Right atrium auricular region (tissue), 2 donors: ENCODE data around the gene RELA. TPM values are rescaled to one million over a fixed set of nuclear protein-coding genes. Genes with fewer than 3 reads are reported as not detected.

ENCODE experiments used
- DNase-seq: peaks from one replicate; pipeline ENCODE4 v3.0.0-alpha.2; 2019; ENCODE audit warnings: low spot score
- H3K27ac ChIP-seq, 2 donors: fragments of 200-600 bp; sonication (generic); 1 replicate in 1 of 2; 2 replicates in 1 of 2; pipeline ENCODE4 v1.5.1; 2016 to 2019
- H3K27me3 ChIP-seq, 2 donors: fragments of 200-600 bp; sonication (generic); one replicate each; pipeline versions ENCODE4 v1.5.1 to v1.6.0; 2017 to 2019
- H3K36me3 ChIP-seq: fragments of 200-600 bp; sonication (generic); one replicate; pipeline ENCODE4 v1.5.1; 2016
- H3K4me1 ChIP-seq, 2 donors: fragments of 200-600 bp; sonication (generic); one replicate each; pipeline versions ENCODE4 v1.5.1 to v1.6.0; 2017 to 2019
- H3K4me3 ChIP-seq, 2 donors: fragments of 200-600 bp; sonication (generic); 1 replicate in 1 of 2; 2 replicates in 1 of 2; pipeline ENCODE4 v1.5.1; 2017 to 2019; ENCODE audit warnings: mild to moderate bottlenecking in 1 of 2, moderate library complexity in 1 of 2
- H3K9me3 ChIP-seq, 2 donors: fragments of 200-600 bp; sonication (generic); one replicate each; pipeline ENCODE4 v1.5.1; 2019
- total RNA-seq, 2 donors: library from RNA; depleted of rRNA; stranded (reverse); fragments of >200 nt; gene quantifications; one replicate each; pipeline ENCODE4 v1.1.0, GENCODE V29; 2016
- TF ChIP-seq, protein P1 (sequence below), 2 donors: fragments of 200-600 bp; sonication (generic); IDR thresholded peaks; one replicate each; pipeline ENCODE4 v1.5.1; 2019; ENCODE audit warnings: antibody characterized with exemption in 2 of 2

RELA gene
- total RNA-seq, 2 donors from 2014 or later: 30.7 to 54.9 TPM

DNA sequence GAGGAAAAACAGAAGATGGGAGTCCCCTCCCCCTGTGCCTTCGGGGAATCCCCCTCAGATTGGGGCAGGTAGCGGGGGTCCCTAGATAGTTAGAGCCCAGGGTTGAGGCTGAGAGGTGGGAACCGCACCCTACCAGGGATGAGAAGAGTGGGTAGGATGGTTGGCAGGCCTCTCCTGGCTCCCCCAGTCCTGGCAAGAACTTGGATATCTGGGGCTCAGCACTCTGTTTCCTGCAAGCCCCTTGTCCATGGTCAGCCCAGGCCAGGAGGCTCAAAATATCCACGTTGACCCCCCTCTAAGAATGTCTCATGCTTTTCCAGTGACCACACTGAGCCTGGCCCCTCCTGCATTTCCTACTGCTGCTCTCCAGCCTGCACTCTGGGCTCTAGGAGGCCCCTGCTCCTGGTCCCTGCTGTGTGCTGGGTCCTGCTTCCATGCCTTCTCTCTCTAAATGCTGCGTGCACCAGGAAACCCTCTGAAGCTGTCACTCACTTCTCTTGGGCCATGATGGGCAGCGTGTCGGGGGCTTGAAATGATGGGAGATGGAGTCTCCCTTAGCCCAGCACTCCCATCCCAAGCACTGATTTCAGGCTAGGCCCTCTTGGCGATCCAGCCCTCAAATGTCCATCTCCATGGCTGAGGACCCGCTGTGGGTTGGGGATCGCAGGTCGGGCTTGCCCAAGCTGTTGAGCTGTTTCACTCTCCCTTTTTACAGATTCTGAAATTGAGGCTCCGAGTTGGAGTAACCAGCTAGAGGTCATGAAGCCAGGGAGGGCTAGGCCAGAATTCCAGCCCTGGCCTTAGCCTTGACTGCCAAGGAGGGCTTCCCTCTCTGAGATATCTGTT lies 50.7 kb downstream of the RELA start:
- Histone ChIP-seq H3K9me3 (no peaks in the 10 kb centered on the region), H3K4me1 (peaks cover 0 to 81% of the 10 kb centered on the region in 2 donors), H3K27ac (peak overlapping the region; percentile 89 to 91), H3K4me3 (peak overlapping the region; percentile 58 to 77), H3K27me3 (no peaks in the 10 kb centered on the region), H3K36me3 (no peaks in the 10 kb centered on the region)
- TF ChIP-seq, protein P1, sequence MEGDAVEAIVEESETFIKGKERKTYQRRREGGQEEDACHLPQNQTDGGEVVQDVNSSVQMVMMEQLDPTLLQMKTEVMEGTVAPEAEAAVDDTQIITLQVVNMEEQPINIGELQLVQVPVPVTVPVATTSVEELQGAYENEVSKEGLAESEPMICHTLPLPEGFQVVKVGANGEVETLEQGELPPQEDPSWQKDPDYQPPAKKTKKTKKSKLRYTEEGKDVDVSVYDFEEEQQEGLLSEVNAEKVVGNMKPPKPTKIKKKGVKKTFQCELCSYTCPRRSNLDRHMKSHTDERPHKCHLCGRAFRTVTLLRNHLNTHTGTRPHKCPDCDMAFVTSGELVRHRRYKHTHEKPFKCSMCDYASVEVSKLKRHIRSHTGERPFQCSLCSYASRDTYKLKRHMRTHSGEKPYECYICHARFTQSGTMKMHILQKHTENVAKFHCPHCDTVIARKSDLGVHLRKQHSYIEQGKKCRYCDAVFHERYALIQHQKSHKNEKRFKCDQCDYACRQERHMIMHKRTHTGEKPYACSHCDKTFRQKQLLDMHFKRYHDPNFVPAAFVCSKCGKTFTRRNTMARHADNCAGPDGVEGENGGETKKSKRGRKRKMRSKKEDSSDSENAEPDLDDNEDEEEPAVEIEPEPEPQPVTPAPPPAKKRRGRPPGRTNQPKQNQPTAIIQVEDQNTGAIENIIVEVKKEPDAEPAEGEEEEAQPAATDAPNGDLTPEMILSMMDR (IDR thresholded peaks at IDR 0.05): no peak
- no peak for DNase-seq

DNA sequence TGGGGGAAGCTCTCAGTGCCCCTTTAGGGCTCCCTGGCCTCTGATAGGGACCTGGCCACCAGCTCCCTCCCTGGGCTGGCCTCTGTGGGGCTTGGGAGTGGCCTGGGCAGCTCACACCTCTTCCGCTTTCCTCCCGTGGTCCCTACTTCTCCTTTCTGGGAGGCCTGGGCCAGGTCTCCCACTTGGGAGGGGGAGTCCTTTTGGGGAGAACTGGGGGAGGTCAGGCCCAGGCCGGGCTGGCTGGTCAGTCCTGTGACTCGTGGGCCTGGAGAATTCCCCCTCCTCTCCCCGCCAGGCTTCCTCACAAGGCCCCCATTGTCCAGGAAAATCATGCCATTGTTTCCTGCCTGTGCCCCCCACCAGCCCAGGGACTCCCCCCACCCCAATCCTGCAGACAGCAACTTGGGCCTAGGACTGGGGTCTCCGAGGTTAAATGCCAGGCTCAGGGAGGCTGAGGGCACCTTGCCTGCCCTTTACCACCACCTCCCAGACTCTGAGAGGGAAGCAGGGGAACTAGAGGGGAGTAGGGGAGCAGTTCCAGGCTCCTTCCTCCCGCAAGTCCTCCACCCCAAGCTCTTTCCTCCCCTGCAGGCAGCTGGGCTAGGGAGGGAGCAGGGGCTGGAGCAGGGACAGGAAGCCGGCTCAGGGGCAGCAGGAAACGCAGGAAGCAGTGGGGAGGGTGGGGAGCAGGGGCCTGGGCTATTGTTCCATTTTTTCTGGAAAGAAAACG lies 51.5 kb downstream of the RELA start:
- no peak for DNase-seq
- H3K27ac ChIP-seq: peak overlapping the region; percentile 89 to 91
- peak overlapping the region; percentile 58 to 77 for H3K4me3 ChIP-seq
- H3K9me3 ChIP-seq: no peaks in the 10 kb centered on the region
- TF ChIP-seq, protein P1 (IDR thresholded peaks at IDR 0.05): no peak
- H3K27me3 ChIP-seq: no peaks in the 10 kb centered on the region
- H3K4me1 ChIP-seq: peaks cover 0 to 80% of the 10 kb centered on the region in 2 donors
- H3K36me3 ChIP-seq: peaks cover under 1% of the 10 kb centered on the region

DNA sequence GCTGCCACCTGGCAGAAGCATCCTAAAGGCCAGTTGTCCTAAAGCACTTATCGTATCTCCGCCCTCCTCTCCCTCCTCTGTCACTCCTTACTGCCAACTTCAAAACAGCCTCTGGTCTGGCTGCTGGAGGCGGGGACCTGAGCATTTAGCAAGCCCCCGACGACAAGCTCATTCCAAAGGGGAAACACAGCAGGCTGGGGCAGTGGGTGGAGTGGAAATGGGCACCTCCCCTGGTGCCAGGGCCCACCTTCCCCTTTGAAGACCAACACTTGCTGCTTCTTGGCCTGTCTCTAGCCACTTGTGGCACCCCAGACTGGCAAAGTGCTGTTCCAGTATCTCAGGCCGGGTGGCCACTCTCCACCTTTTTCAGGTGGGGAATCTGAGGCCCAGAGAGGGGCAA lies 52.3 kb downstream of the RELA start:
- TF ChIP-seq, protein P1 (IDR thresholded peaks at IDR 0.05): no peak
- no peaks in the 10 kb centered on the region for H3K27me3 ChIP-seq
- DNase-seq: no peak
- peaks cover 8% of the 10 kb centered on the region for H3K36me3 ChIP-seq
- peak overlapping the region; percentile 89 to 91 for H3K27ac ChIP-seq
- H3K4me1 ChIP-seq: peaks cover 0 to 77% of the 10 kb centered on the region in 2 donors
- H3K4me3 ChIP-seq: peak overlapping the region in 1 of 2 donors; percentile 77
- no peaks in the 10 kb centered on the region for H3K9me3 ChIP-seq

DNA sequence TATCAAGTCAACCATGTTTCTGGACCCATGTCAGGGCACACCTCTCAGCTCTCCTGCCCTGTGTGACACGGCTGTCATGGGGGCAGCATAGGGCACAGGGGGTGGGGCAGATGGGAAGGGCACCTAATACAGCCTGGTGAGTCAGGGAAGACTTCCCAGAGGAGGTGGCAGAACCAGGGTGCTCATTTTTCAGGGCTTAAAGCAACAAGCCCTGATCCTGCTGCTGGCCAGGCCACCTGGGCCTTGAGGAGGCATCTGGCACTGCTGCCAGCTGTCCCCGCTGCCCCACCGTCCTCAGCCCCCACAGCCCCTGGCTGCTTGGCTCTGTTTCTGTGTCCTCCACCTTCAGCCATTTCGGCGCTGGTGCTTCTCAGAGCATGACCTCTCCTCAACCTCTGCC lies 53.1 kb downstream of the RELA start:
- Histone ChIP-seq H3K9me3 (no peaks in the 10 kb centered on the region), H3K4me1 (peaks cover 0 to 76% of the 10 kb centered on the region in 2 donors), H3K4me3 (no peak overlapping the region), H3K36me3 (peaks cover 15% of the 10 kb centered on the region), H3K27me3 (no peaks in the 10 kb centered on the region), H3K27ac (no peak overlapping the region)
- DNase-seq: no peak
- TF ChIP-seq, protein P1 (IDR thresholded peaks at IDR 0.05): no peak

DNA sequence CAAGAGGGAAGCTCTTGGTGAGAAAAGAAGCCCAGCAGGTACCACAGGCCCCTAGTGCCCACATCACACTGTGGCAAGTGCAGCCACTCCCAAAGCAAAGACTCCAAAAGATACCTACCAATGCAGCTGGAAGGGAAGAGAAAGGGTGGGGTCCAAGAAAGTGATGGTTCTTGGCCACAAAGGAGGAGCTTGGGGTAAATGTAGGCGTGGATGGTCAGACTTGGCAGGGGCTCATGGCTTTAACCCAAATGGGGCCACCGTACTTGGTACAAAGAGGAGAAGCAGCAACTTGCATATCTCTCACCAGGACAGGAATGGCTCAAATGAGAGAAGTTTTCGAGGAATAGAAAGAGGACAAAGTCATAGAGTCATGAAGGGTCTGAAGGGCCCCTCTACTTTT lies 53.5 kb downstream of the RELA start:
- H3K27ac ChIP-seq: no peak overlapping the region
- H3K4me1 ChIP-seq: peaks cover 0 to 74% of the 10 kb centered on the region in 2 donors
- TF ChIP-seq, protein P1 (IDR thresholded peaks at IDR 0.05): no peak
- peaks cover 20% of the 10 kb centered on the region for H3K36me3 ChIP-seq
- H3K9me3 ChIP-seq: no peaks in the 10 kb centered on the region
- H3K4me3 ChIP-seq: no peak overlapping the region
- no peaks in the 10 kb centered on the region for H3K27me3 ChIP-seq
- DNase-seq: no peak
